Measurements from ENCODE around the gene HS3ST5. TPM values are rescaled to one million over a fixed set of nuclear protein-coding genes. Genes with fewer than 3 reads are reported as not detected.

The HS3ST5 gene
- total and polyA plus RNA-seq, 4 donors, result not detected

GRCh38 chr6:114133816-114134215 lies 209.0 kb downstream of the HS3ST5 start:
- no peak overlapping the region for H3K27ac ChIP-seq (ENCODE audit: low read depth in 1 of 2, low read length in 2 of 2)
- H3K4me3 ChIP-seq (ENCODE audit: low read depth in 1 of 3, low read length in 3 of 3), result no peak overlapping the region
- WGBS, result 95% methylated on average over 4 of the region's 4 CpGs
- no peaks in the 10 kb centered on the region for H3K9me3 ChIP-seq (ENCODE audit: control insufficient read depth in 4 of 4, low read length in 3 of 4)
- peaks cover 0 to 11% (median 0%) of the 10 kb centered on the region in 4 donors for H3K27me3 ChIP-seq (ENCODE audit: control insufficient read depth in 4 of 4, insufficient read depth in 4 of 4, low read length in 3 of 4)
- no peak for DNase-seq (ENCODE audit: low spot score)
- H3K9ac ChIP-seq (ENCODE audit: low read depth in 1 of 2, low read length in 2 of 2), result no peak overlapping the region
- TF ChIP-seq GABPA (IDR thresholded peaks at IDR 0.05 in 1 of 2, conservative IDR thresholded peaks at IDR 0.05 in 1 of 2) (no peak), NR2F2 (IDR thresholded peaks at IDR 0.05) (no peak), FOXA2 (IDR thresholded peaks at IDR 0.05) (no peak), JUND (IDR thresholded peaks at IDR 0.05) (no peak), SP1 (IDR thresholded peaks at IDR 0.05) (no peak), EGR1 (IDR thresholded peaks at IDR 0.05; ENCODE audit: low read depth in 2 of 2) (no peak), HNF4G (IDR thresholded peaks at IDR 0.05) (no peak), FOXA1 (IDR thresholded peaks at IDR 0.05) (no peak), YY1 (IDR thresholded peaks at IDR 0.05) (no peak), TAF1 (conservative IDR thresholded peaks at IDR 0.05) (no peak), RXRA (IDR thresholded peaks at IDR 0.05) (no peak), ZBTB33 (IDR thresholded peaks at IDR 0.05) (no peak), REST (IDR thresholded peaks at IDR 0.05) (no peak)
- TF ChIP-seq, protein P1, sequence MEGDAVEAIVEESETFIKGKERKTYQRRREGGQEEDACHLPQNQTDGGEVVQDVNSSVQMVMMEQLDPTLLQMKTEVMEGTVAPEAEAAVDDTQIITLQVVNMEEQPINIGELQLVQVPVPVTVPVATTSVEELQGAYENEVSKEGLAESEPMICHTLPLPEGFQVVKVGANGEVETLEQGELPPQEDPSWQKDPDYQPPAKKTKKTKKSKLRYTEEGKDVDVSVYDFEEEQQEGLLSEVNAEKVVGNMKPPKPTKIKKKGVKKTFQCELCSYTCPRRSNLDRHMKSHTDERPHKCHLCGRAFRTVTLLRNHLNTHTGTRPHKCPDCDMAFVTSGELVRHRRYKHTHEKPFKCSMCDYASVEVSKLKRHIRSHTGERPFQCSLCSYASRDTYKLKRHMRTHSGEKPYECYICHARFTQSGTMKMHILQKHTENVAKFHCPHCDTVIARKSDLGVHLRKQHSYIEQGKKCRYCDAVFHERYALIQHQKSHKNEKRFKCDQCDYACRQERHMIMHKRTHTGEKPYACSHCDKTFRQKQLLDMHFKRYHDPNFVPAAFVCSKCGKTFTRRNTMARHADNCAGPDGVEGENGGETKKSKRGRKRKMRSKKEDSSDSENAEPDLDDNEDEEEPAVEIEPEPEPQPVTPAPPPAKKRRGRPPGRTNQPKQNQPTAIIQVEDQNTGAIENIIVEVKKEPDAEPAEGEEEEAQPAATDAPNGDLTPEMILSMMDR (IDR thresholded peaks at IDR 0.05; ENCODE audit: low read depth, low read length, missing input control), result no peak
- TF ChIP-seq, protein P2, sequence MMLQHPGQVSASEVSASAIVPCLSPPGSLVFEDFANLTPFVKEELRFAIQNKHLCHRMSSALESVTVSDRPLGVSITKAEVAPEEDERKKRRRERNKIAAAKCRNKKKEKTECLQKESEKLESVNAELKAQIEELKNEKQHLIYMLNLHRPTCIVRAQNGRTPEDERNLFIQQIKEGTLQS (IDR thresholded peaks at IDR 0.05), result no peak
- H3K4me1 ChIP-seq (ENCODE audit: control insufficient read depth in 4 of 4, insufficient read depth in 4 of 4, low read length in 3 of 4), result no peaks in the 10 kb centered on the region
- no peaks in the 10 kb centered on the region for H3K36me3 ChIP-seq (ENCODE audit: control insufficient read depth in 4 of 4, insufficient read depth in 3 of 4, low read depth in 1 of 4, low read length in 3 of 4)

DNA sequence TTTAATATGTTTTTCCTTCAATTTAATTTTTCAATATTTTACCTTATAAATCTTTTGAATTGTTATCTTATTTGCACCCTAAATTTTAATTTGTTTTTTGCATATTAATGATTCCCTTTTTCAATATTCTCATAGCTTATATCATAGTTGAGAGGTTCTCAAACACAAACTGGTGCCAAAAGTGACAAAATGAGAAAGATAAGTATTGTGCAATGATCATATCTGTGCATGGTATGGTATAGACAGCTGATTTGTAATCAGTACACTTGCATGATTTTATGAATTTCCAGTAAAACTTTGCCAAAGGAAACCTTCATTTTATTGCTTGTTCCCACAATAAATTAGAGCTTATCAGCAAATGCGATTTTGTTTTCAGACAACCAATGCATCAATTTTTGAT lies 210.9 kb downstream of the HS3ST5 start:
- Histone ChIP-seq H3K27me3 (ENCODE audit: control insufficient read depth in 4 of 4, insufficient read depth in 4 of 4, low read length in 3 of 4) (peaks cover 0 to 11% (median 0%) of the 10 kb centered on the region in 4 donors), H3K27ac (ENCODE audit: low read depth in 1 of 2, low read length in 2 of 2) (no peak overlapping the region), H3K9me3 (ENCODE audit: control insufficient read depth in 4 of 4, low read length in 3 of 4) (no peaks in the 10 kb centered on the region), H3K4me3 (ENCODE audit: low read depth in 1 of 3, low read length in 3 of 3) (no peak overlapping the region), H3K9ac (ENCODE audit: low read depth in 1 of 2, low read length in 2 of 2) (no peak overlapping the region), H3K36me3 (ENCODE audit: control insufficient read depth in 4 of 4, insufficient read depth in 3 of 4, low read depth in 1 of 4, low read length in 3 of 4) (no peaks in the 10 kb centered on the region), H3K4me1 (ENCODE audit: control insufficient read depth in 4 of 4, insufficient read depth in 4 of 4, low read length in 3 of 4) (no peaks in the 10 kb centered on the region)
- no peak for TF ChIP-seq FOXA2 (IDR thresholded peaks at IDR 0.05)
- TF ChIP-seq RXRA (IDR thresholded peaks at IDR 0.05), result no peak
- TF ChIP-seq ZBTB33 (IDR thresholded peaks at IDR 0.05), result no peak
- TF ChIP-seq FOXA1 (IDR thresholded peaks at IDR 0.05), result no peak
- TF ChIP-seq RAD21 (IDR thresholded peaks at IDR 0.05), result no peak
- TF ChIP-seq HNF4G (IDR thresholded peaks at IDR 0.05), result no peak
- no peak for TF ChIP-seq MAX (IDR thresholded peaks at IDR 0.05)
- no peak for TF ChIP-seq SP1 (IDR thresholded peaks at IDR 0.05)
- no peak for TF ChIP-seq TAF1 (conservative IDR thresholded peaks at IDR 0.05)
- 77% methylated on average over 1 of the region's 1 CpG for WGBS
- DNase-seq (ENCODE audit: low spot score), result no peak
